NK-92 treated with Interleukin-12 subunit alpha and Interleukin-12 subunit beta, amount 100 ng/mL, for 24 hours (cell line): ENCODE measurements around the gene SGTA.

Experiments used
- DNase-seq: peaks from one replicate; lab custom pipeline; 2025; lab: John Stamatoyannopoulos, UW

SGTA gene

GRCh38 chr19:2809387-2810140 is 26.5 kb upstream of the SGTA start:
- DNase-seq: no peak

DNA sequence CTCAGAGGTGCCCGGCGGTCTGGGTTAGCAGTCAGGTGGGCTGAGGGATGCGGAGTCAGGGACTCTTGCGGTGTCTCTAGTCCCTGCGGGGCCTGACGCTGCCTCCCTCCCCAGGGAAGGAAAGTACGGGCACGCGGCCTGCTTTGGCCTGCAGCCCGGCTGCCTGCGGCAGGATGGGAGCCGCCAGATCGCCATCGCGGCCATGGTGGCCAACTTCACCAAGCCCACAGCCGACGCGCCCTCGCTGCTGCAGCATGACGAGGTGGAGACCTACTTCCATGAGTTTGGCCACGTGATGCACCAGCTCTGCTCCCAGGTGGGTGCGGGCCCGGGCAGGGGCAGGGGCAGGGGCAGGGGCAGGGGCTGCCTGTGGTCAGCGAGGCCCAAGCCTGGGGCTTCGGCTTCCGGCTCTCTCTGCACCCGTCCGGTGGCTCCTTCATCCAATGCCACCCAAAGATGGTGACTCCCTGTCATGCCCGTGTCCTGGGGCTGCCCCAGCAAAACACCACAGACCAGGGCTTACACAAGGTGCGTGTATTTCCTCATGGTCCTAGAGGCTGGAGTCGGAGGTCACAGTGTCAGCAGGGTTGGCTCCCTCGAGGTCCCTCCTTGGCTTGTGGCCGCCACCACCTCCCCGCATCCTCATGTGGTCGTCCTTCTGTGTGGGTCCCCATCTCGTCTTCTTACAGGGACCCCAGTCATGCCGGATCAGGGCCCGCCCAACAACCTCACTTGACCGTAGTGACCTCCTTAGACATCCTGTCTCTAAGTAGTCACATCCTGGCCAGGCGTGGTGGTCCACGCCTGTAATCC is 25.3 kb upstream of the SGTA start:
- no peak for DNase-seq

DNA sequence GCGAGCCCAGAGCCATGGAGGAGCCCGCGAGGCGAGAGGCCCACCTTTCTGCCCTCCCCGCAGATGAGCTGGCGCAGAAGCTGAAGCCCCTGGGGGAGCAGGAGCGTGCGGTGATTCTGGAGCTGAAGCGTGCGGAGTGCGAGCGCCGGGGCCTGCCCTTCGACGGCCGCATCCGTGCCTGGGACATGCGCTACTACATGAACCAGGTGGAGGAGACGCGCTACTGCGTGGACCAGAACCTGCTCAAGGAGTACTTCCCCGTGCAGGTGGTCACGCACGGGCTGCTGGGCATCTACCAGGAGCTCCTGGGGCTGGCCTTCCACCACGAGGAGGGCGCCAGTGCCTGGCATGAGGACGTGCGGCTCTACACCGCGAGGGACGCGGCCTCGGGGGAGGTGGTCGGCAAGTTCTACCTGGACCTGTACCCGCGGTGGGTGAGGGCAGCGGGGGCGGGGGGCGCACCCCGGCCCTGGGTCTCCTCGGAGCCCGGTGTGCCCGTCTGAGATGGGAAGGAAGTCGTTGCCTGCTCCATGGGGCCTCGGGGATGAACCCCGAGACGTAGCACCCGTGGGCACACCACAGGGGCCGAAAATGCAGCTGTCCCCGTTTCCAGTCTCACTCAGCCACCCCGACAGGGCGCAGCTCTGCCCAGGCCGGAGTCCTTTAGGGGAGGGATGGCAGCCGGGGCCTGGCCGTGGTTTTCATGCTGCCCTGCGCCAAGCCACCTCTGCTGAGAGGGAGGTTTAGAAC is 24.5 kb upstream of the SGTA start:
- DNase-seq: no peak

GRCh38 chr19:2806736-2807378 is 23.8 kb upstream of the SGTA start:
- no peak for DNase-seq

GRCh38 chr19:2805991-2806649 is 23.0 kb upstream of the SGTA start:
- no peak for DNase-seq

- no peak for DNase-seq
These were observed 22.3 kb upstream of the SGTA start for GRCh38 chr19:2805261-2805900.

- no peak for DNase-seq
These were observed 21.3 kb upstream of the SGTA start for GRCh38 chr19:2804156-2805004.

DNA sequence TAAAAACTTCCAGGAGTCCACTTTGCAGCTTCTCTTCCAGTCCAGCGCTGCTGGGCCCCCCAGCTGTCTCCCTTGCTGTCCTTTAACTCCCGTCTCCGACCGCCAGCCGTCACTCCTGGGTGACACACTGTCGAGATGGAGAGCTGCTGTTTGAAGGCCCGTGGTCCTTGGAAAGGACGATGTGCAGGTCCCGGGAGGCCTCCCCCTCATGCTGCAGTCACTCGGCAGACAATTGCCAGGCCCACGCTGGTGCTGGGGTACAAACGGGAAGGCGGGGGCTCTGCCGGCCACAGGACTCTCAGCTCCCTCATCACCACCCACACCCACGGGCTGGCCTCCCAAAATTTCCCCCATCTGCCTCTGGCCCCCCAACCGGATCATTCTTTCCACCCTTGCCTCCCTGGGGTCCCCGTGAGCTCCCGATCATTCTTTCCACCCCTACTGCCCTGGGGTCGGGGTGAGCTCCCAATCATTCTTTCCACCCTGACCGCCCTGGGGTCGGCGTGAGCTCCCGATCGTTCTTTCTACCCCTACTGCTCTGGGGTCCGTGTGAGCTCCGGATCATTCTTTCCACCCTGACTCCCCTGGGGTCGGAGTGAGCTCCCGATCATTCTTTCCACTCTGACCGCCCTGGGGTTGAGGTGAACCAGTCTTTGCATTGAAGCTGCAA is 20.5 kb upstream of the SGTA start:
- no peak for DNase-seq

DNA sequence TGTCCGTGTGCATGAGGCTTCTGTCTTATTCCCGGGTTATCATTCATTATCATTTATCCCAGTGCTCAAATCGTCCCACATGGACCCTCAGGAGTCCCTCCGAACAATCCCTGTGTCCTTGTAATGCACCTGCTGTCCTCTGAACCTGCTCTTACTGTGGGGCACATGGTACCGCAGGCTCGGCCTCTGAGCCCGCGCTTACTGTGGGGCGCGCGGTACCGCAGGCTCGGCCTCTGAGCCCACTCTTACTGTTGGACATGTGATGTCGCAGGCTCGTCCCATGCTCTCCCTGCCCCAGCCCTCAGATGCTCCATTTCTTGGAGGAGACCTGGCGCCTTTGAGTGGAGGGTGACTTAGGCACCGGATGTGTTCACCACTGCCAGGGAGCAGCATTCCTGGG is 19.8 kb upstream of the SGTA start:
- no peak for DNase-seq

- DNase-seq: no peak
These were observed 17.4 kb upstream of the SGTA start for GRCh38 chr19:2800506-2800905.

DNA sequence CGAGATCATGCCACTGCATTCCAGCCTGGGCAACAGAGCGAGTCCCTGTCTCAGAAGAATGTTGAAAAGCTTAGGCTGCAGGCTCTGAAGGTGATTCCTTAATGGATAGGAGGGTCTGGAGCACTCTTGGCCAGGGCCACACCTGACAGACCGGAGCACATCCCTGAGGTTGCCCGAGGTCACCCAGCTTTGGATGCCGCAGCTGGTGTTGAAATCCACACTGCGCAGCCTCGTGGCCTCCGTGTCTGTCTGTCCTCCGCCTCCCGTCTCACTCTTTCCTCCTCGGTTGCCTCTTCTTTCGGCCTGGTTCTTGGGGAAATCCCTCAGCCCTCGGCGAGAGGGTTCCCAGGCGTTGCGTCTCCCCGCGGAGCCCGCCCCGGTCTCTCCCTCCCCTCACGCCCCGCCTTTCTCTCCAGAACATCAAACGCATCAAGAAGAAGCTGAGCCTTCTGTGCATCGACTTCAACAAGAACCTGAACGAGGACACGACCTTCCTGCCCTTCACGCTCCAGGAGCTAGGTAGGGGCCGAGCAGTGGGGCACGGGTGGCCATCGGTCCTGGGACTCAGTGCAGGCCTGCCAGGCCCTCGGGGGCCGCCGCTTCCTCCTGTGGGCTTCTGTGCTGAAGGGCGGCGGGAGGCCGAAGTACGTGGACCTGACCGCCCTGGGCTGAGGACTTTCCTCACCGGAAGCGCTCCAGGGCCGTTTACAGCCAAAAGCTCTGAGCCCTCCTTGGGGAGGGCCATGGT is 16.4 kb upstream of the SGTA start:
- DNase-seq: no peak

DNA sequence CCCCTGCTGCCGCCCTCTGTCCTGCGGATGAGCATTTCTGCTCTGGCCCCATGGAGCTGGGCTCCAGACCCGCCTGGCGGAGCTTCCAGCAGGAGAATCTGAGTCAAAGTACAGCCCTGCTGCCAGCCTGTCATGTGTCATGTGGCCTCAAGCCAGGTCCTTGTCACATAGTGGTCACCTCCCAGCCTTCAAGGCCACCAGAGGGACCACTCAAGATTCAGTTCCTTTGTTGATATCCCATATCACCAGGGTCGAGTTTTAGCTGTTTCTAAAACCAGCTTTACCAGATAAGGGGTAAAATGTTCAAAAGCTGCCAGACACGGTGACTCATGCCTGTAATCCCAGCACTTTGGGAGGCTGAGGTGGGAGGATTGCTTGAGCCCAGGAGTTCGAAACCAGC is 15.7 kb upstream of the SGTA start:
- DNase-seq: no peak

GRCh38 chr19:2798158-2798685 is 15.1 kb upstream of the SGTA start:
- no peak for DNase-seq

DNA sequence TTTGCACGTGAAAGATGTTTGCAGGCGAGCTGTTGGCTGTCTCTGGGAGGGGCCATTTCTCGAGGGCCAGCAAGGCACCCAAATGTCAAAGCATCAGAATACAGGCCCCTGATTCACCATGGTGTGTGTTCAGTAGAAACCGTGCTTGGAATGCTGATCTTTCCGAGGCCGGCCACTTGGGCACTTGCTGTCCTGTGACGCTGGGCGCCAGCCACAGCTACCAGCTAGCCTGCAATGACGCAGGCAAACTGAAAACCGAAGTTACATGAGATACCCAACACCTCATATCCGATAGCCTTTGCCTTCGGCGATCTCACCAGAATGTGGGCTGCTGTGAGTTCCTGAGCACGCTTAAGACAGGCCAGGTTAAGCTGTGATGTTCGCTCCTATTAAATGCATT is 14.2 kb upstream of the SGTA start:
- no peak for DNase-seq

GRCh38 chr19:2796659-2797266 is 13.7 kb upstream of the SGTA start:
- DNase-seq: no peak

DNA sequence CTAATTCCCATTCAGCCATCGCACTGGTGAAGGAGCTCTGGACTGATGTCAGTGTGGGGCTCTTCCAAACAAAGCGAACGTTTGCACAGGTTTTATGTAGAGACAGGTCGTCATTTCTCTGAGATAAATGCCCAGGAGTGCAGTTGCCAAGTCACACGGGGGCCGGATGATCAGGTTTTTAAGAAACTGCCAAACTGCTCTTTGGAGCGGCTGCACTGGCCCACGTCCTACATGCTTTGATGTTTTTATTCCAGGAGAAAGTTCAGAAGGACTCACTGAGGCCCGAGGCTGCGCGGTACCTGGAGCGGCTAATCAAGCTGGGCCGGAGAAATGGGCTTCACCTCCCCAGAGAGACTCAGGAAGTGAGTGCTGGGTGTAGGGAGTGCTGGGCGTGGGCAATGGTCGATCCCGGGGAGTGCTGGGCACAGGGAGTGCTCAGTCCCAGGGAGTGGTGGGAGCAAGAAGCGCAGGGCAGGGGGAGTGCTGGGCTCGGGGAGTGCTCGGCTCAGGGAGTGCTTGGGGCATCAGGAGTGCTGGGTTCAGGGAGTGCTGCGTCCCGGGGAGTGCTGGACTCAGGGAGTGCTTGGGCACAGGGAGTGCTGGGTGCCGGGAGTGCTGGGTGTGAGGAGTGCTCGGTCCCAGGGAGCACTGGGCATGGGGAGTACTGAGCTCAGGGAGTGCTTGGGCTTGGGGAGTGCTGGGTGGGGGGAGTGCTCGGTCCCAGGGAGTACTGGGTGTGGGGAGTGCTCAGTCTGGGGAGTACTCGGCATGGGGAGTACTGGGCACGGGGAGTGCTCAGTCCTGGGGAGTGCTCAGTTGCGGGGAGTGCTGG is 13.0 kb upstream of the SGTA start:
- DNase-seq: no peak

GRCh38 chr19:2793577-2793976 is 10.5 kb upstream of the SGTA start:
- no peak for DNase-seq
